ENCODE results near the gene ALDH1B1.
A peak's percentile ranks its signal among the peaks of the same experiment; 100 is the strongest.

ALDH1B1 gene

GRCh38 chr9:38443597-38443996 lies 51.1 kb downstream of the ALDH1B1 start:
- POLR2A ChIA-PET, result no interaction called here
- Histone ChIP-seq H3K27me3 (replicated peaks in 2 of 5; ENCODE audit: control insufficient read depth in 4 of 5, insufficient read depth in 5 of 5, low read length in 4 of 5) (no peaks in the 10 kb centered on the region), H3K36me3 (ENCODE audit: control insufficient read depth in 4 of 4, insufficient read depth in 4 of 4, low read length in 3 of 4) (no peaks in the 10 kb centered on the region), H3K4me3 (ENCODE audit: control insufficient read depth in 1 of 7, extremely low read depth in 1 of 7, insufficient read depth in 4 of 7, low read depth in 2 of 7, low read length in 6 of 7) (no peak overlapping the region), H3K4me1 (ENCODE audit: control extremely low read depth in 1 of 4, control insufficient read depth in 4 of 4, insufficient read depth in 4 of 4, low read length in 3 of 4) (peaks cover 0 to 23% (median 17%) of the 10 kb centered on the region in 4 experiments), H3K27ac (ENCODE audit: insufficient read depth in 1 of 2, low read depth in 1 of 2, low read length in 2 of 2, poor library complexity in 1 of 2, severe bottlenecking in 2 of 2) (no peak overlapping the region), H3K9me3 (ENCODE audit: control extremely low read depth in 1 of 5, control insufficient read depth in 4 of 5, insufficient read depth in 2 of 5, low read depth in 1 of 5, low read length in 4 of 5) (no peaks in the 10 kb centered on the region)
- no peak for DNase-seq
- no CpG with 5 or more reads among the region's 2 CpGs for WGBS (ENCODE audit: insufficient coverage)
- CTCF ChIA-PET, result interaction anchor here (1.0 kb wide), 1 partner anchor 11 kb away, joined by 3 read pairs; no protein-coding TSS in a partner anchor

GRCh38 chr9:38445154-38446043 lies 52.9 kb downstream of the ALDH1B1 start:
- Histone ChIP-seq H3K27ac (ENCODE audit: insufficient read depth in 1 of 2, low read depth in 1 of 2, low read length in 2 of 2, poor library complexity in 1 of 2, severe bottlenecking in 2 of 2) (no peak overlapping the region), H3K4me3 (ENCODE audit: control insufficient read depth in 1 of 7, extremely low read depth in 1 of 7, insufficient read depth in 4 of 7, low read depth in 2 of 7, low read length in 6 of 7) (no peak overlapping the region), H3K9me3 (ENCODE audit: control extremely low read depth in 1 of 5, control insufficient read depth in 4 of 5, insufficient read depth in 2 of 5, low read depth in 1 of 5, low read length in 4 of 5) (peaks cover 0 to 4% (median 0%) of the 10 kb centered on the region in 5 experiments), H3K27me3 (replicated peaks in 2 of 5; ENCODE audit: control insufficient read depth in 4 of 5, insufficient read depth in 5 of 5, low read length in 4 of 5) (no peaks in the 10 kb centered on the region), H3K4me1 (ENCODE audit: control extremely low read depth in 1 of 4, control insufficient read depth in 4 of 4, insufficient read depth in 4 of 4, low read length in 3 of 4) (peaks cover 0 to 17% (median 13%) of the 10 kb centered on the region in 4 experiments), H3K36me3 (ENCODE audit: control insufficient read depth in 4 of 4, insufficient read depth in 4 of 4, low read length in 3 of 4) (no peaks in the 10 kb centered on the region)
- ChIA-PET POLR2A (no interaction called here), CTCF (no interaction called here)
- WGBS (ENCODE audit: insufficient coverage), result 27% methylated on average over 5 of the region's 11 CpGs
- DNase-seq, result peak in 2 of 3 donors; percentile 49 to 62

- Histone ChIP-seq H3K27me3 (replicated peaks in 2 of 5; ENCODE audit: control insufficient read depth in 4 of 5, insufficient read depth in 5 of 5, low read length in 4 of 5) (no peaks in the 10 kb centered on the region), H3K4me3 (ENCODE audit: control insufficient read depth in 1 of 7, extremely low read depth in 1 of 7, insufficient read depth in 4 of 7, low read depth in 2 of 7, low read length in 6 of 7) (no peak overlapping the region), H3K9me3 (ENCODE audit: control extremely low read depth in 1 of 5, control insufficient read depth in 4 of 5, insufficient read depth in 2 of 5, low read depth in 1 of 5, low read length in 4 of 5) (peaks cover 0 to 22% (median 2%) of the 10 kb centered on the region in 5 experiments), H3K27ac (ENCODE audit: insufficient read depth in 1 of 2, low read depth in 1 of 2, low read length in 2 of 2, poor library complexity in 1 of 2, severe bottlenecking in 2 of 2) (no peak overlapping the region), H3K36me3 (ENCODE audit: control insufficient read depth in 4 of 4, insufficient read depth in 4 of 4, low read length in 3 of 4) (no peaks in the 10 kb centered on the region), H3K4me1 (ENCODE audit: control extremely low read depth in 1 of 4, control insufficient read depth in 4 of 4, insufficient read depth in 4 of 4, low read length in 3 of 4) (peaks cover 0 to 8% (median 6%) of the 10 kb centered on the region in 4 experiments)
- ChIA-PET POLR2A (no interaction called here), CTCF (interaction anchor here (0.8 kb wide), 1 partner anchor 15 kb away, joined by 4 read pairs; no protein-coding TSS in a partner anchor)
- no CpG with 5 or more reads among the region's 1 CpG for WGBS (ENCODE audit: insufficient coverage)
- no peak for DNase-seq
Observed at GRCh38 chr9:38447703-38448102, 55.2 kb downstream of the ALDH1B1 start.
